Mucosa of descending colon (tissue), 3 donors: ENCODE data around the gene COP1. TPM values are rescaled to one million over a fixed set of nuclear protein-coding genes. Genes with fewer than 3 reads are reported as not detected.
A peak's percentile ranks its signal among the peaks of the same experiment; 100 is the strongest.

Experiments used
- ATAC-seq: fragments of 200-7000 bp; cut with Tn5 transposase; one replicate; pipeline ENCODE4 v1.9.1; 2020; ENCODE audit warnings: mild to moderate bottlenecking, moderate library complexity
- DNase-seq, 3 donors: peaks; one replicate each; pipeline ENCODE4 v3.0.0-alpha.2; 2020
- H3K36me3 ChIP-seq: fragments of 200-600 bp; one replicate; pipeline ENCODE4 v1.8.0; 2021; ENCODE audit warnings: low read depth, mild to moderate bottlenecking
- H3K4me1 ChIP-seq: fragments of 200-600 bp; one replicate; pipeline ENCODE4 v1.8.0; 2021; ENCODE audit warnings: low read depth, mild to moderate bottlenecking
- H3K4me3 ChIP-seq: fragments of 200-600 bp; one replicate; pipeline ENCODE4 v1.8.0; 2021; ENCODE audit warnings: mild to moderate bottlenecking
- H3K9me3 ChIP-seq: fragments of 200-600 bp; one replicate; pipeline ENCODE4 v1.8.0; 2021; ENCODE audit warnings: mild to moderate bottlenecking
- intact Hi-C, 2 donors: fragments of 100-400 bp; cut with DNase I in 1 of 2; cut with micrococcal nuclease in 1 of 2; formaldehyde crosslinking; loops; one replicate each; pipeline versions ENCODE4 v1.11.0 to v1.11.1; 2022; cut with DNase I, micrococcal nuclease
- total RNA-seq, 3 donors: library from RNA; stranded (reverse); fragmentation: NEBNext Ultra II Directional in 2 of 3; extraction: Animal tissue kit (Norgen Biotek cat#: 25700) in 2 of 3; gene quantifications; one replicate each; pipeline versions ENCODE4 v1.2.1 to v1.2.4, GENCODE V29; 2021 to 2023
- TF ChIP-seq, protein P1 (sequence below): fragments of 200-600 bp; IDR thresholded peaks from one replicate; pipeline ENCODE4 v1.8.0; 2022; ENCODE audit warnings: antibody characterized with exemption, mild to moderate bottlenecking
- donor health status: DM: no; HTN: no; CAD: no; lungs with moderate emphysema.
- donor health status: DM: no; HTN: no; CAD: no.
- donor health status: DM: no; HTN: yes; CAD: no.

Gene COP1
- total RNA-seq, 3 donors from 2014 or later: 51.5 to 51.9 (median 51.9) TPM

DNA sequence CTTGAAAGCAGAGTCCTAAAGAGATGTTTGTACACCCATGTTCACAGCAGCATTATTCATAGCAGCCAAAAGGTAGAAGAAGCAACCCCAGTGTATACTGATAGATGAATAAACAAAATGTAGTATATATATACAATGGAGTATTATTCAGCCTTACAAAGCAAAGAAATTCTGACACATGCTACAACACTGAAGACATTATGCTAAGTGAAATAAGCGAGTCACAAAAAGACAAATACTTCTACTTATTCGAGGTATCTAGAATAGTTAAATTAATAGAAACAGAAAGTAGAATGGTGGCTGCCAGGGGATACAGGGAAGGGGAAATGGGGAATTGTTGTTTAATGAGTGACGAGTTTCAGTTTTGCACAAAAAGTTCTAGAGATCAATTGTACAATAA is 23.5 kb downstream of the COP1 start:
- intact Hi-C loops: no loop called here

DNA sequence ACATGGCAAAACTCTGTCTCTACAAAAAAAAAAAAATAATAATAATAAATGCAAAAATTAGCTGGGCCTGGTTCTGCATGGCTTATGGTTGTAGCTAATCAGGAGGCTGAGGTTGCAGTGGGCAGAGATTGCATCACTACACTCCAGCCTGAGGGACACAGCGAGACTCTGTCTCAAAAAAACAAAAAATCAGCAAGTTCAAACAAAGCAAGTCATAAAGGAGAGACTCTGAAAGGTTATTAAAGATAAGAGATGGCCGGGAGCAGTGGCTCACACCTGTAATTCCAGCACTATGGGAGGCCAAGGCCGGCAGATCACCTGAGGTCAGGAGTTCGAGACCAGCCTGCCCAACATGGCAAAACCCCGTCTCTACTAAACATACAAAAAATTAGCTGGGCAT is 28.8 kb downstream of the COP1 start:
- Histone ChIP-seq H3K9me3 (no peaks in the 10 kb centered on the region), H3K36me3 (no peaks in the 10 kb centered on the region), H3K4me3 (no peak overlapping the region), H3K4me1 (peaks cover 8% of the 10 kb centered on the region)
- TF ChIP-seq, protein P1, sequence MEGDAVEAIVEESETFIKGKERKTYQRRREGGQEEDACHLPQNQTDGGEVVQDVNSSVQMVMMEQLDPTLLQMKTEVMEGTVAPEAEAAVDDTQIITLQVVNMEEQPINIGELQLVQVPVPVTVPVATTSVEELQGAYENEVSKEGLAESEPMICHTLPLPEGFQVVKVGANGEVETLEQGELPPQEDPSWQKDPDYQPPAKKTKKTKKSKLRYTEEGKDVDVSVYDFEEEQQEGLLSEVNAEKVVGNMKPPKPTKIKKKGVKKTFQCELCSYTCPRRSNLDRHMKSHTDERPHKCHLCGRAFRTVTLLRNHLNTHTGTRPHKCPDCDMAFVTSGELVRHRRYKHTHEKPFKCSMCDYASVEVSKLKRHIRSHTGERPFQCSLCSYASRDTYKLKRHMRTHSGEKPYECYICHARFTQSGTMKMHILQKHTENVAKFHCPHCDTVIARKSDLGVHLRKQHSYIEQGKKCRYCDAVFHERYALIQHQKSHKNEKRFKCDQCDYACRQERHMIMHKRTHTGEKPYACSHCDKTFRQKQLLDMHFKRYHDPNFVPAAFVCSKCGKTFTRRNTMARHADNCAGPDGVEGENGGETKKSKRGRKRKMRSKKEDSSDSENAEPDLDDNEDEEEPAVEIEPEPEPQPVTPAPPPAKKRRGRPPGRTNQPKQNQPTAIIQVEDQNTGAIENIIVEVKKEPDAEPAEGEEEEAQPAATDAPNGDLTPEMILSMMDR: no peak
- peak; percentile 51 for ATAC-seq
- intact Hi-C loops: no loop called here
- no peak for DNase-seq

More for the DNA sequence above, 23.5 kb downstream of the COP1 start:
- ATAC-seq (no peak), DNase-seq (no peak)
- no peaks in the 10 kb centered on the region for H3K36me3 ChIP-seq
- H3K4me3 ChIP-seq: no peak overlapping the region
- H3K4me1 ChIP-seq: no peaks in the 10 kb centered on the region
- TF ChIP-seq, protein P1: no peak
- no peaks in the 10 kb centered on the region for H3K9me3 ChIP-seq

- H3K36me3 ChIP-seq: no peaks in the 10 kb centered on the region
- no peak for DNase-seq
- H3K4me3 ChIP-seq: no peak overlapping the region
- TF ChIP-seq, protein P1: no peak
- H3K4me1 ChIP-seq: peaks cover 8% of the 10 kb centered on the region
- no peak for ATAC-seq
- H3K9me3 ChIP-seq: no peaks in the 10 kb centered on the region
- intact Hi-C loops: no loop called here
Observed at GRCh38 chr1:176177764-176178163, 29.3 kb downstream of the COP1 start.

- no peaks in the 10 kb centered on the region for H3K9me3 ChIP-seq
- no peak overlapping the region for H3K4me3 ChIP-seq
- DNase-seq (no peak), ATAC-seq (no peak)
- no peaks in the 10 kb centered on the region for H3K36me3 ChIP-seq
- TF ChIP-seq, protein P1: no peak
- intact Hi-C loops: no loop called here
- H3K4me1 ChIP-seq: peaks cover 8% of the 10 kb centered on the region
Observed at GRCh38 chr1:176174108-176174507, 33.0 kb downstream of the COP1 start.

- Histone ChIP-seq H3K9me3 (no peaks in the 10 kb centered on the region), H3K4me3 (no peak overlapping the region), H3K36me3 (no peaks in the 10 kb centered on the region), H3K4me1 (no peaks in the 10 kb centered on the region)
- ATAC-seq (no peak), DNase-seq (no peak)
- intact Hi-C loops: no loop called here
- TF ChIP-seq, protein P1: no peak
Observed at GRCh38 chr1:176172215-176172614, 34.9 kb downstream of the COP1 start.

DNA sequence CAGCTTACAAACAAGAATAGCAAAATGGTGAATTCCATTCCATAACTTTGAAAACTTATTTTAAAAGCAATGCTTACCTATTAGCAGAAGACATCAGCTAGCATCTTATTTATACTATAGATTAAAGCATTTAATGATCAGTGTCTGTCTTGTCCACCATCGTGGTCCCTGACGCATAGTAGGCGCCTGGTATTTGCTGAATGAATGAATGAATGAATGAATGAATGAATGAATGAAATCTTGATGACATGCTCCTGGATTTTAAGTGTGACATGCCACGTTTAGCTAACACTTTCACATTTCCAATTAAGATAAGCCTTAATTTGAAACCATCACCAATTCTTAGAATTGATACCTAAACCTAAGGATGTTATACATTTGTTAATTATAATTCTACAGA is 39.9 kb downstream of the COP1 start:
- DNase-seq: no peak
- no peaks in the 10 kb centered on the region for H3K36me3 ChIP-seq

More for the DNA sequence above, 39.9 kb downstream of the COP1 start:
- no peaks in the 10 kb centered on the region for H3K4me1 ChIP-seq
- ATAC-seq: no peak
- H3K9me3 ChIP-seq: no peaks in the 10 kb centered on the region
- intact Hi-C loops: no loop called here
- TF ChIP-seq, protein P1: no peak
- no peak overlapping the region for H3K4me3 ChIP-seq
